Right lobe of liver (tissue), 4 donors: ENCODE results near the gene AHR.

Experiments used
- POLR2A ChIP-seq: fragments of 450-650 bp; IDR thresholded peaks from one replicate; pipeline ENCODE4 v1.6.1; 2017; ENCODE audit warnings: antibody characterized with exemption, mild to moderate bottlenecking
- TF ChIP-seq, protein P1 (sequence below), 4 donors: fragments of 200-600 bp in 3 of 4; fragments of 450-650 bp in 1 of 4; IDR thresholded peaks; one replicate each; pipeline versions ENCODE4 v1.5.1 to v1.8.0; 2016 to 2022; ENCODE audit warnings: antibody characterized with exemption in 4 of 4, mild to moderate bottlenecking in 2 of 4
- donor health status: DM: no; HTN: no; CAD: no.
- donor health status: DM: no; HTN: no; CAD: no.
- donor health status: DM: no; HTN: yes; CAD: no.

DNA sequence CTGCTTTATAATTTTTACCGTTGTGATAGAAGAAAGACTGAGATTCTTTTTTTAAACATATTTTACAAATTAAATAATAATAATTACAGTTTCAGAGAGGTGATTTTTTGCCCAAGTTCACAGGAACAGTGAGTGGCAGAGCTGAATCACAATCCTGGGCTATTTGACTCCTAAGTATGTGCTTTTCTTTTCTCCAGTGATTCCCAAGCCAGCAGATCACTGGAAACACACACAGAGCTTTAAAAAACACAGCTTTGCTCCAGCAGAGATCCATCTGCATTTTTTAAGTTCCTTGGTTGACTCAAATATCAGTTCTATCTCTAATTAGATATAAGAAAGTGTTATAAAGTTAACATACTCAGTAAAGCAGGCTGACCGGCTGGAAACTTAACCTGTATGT lies 69.0 kb downstream of the AHR start:
- TF ChIP-seq POLR2A: no peak
- TF ChIP-seq, protein P1, sequence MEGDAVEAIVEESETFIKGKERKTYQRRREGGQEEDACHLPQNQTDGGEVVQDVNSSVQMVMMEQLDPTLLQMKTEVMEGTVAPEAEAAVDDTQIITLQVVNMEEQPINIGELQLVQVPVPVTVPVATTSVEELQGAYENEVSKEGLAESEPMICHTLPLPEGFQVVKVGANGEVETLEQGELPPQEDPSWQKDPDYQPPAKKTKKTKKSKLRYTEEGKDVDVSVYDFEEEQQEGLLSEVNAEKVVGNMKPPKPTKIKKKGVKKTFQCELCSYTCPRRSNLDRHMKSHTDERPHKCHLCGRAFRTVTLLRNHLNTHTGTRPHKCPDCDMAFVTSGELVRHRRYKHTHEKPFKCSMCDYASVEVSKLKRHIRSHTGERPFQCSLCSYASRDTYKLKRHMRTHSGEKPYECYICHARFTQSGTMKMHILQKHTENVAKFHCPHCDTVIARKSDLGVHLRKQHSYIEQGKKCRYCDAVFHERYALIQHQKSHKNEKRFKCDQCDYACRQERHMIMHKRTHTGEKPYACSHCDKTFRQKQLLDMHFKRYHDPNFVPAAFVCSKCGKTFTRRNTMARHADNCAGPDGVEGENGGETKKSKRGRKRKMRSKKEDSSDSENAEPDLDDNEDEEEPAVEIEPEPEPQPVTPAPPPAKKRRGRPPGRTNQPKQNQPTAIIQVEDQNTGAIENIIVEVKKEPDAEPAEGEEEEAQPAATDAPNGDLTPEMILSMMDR (IDR thresholded peaks at IDR 0.05): no peak
